Testis (tissue), 3 donors: ENCODE data around the gene CSTB. TPM values are rescaled to one million over a fixed set of nuclear protein-coding genes. Genes with fewer than 3 reads are reported as not detected.

Experiments
- DNase-seq: peaks from one replicate; pipeline ENCODE4 v3.0.0-alpha.2; 2019
- H3K27ac ChIP-seq, 2 donors: fragments of 200-600 bp; sonication (generic); one replicate each; pipeline ENCODE4 v1.5.1; 2019
- H3K27me3 ChIP-seq: fragments of 200-600 bp; sonication (generic); one replicate; pipeline ENCODE4 v1.5.1; 2019
- H3K36me3 ChIP-seq: fragments of 200-600 bp; sonication (generic); one replicate; pipeline ENCODE4 v1.5.1; 2017; ENCODE audit warnings: low read depth; ENCODE audit errors: missing control alignments
- H3K4me1 ChIP-seq: fragments of 200-600 bp; sonication (generic); one replicate; pipeline ENCODE4 v1.5.1; 2019
- H3K4me3 ChIP-seq, 2 donors: fragments of 200-600 bp; sonication (generic); one replicate each; pipeline ENCODE4 v1.5.1; 2017 to 2019
- H3K9me3 ChIP-seq: fragments of 200-600 bp; sonication (generic); one replicate; pipeline ENCODE4 v1.5.1; 2017
- POLR2A ChIP-seq: fragments of 450-650 bp; IDR thresholded peaks from one replicate; pipeline ENCODE4 v1.6.1; 2017; ENCODE audit warnings: antibody characterized with exemption, mild to moderate bottlenecking, moderate library complexity
- WGBS, 2 donors: methylation state at CpG; one replicate each; pipeline ENCODE4 v1.1.5; 2018; 5-methylcytosine and 5-hydroxymethylcytosine counted together
- intact Hi-C: fragments of 100-400 bp; cut with DNase I; formaldehyde crosslinking; loops from one replicate; pipeline ENCODE4 v1.15.1; 2023; ENCODE audit warnings: low total_unique reads
- polyA plus RNA-seq: library from polyadenylated mRNA; stranded (reverse); fragments of 350-450 nt; fragmentation: Illumina TruSeq; extraction: RNeasy Lipid Tissue Mini Kit (QIAGEN cat#74804); gene quantifications from one replicate; pipeline ENCODE4 v1.2.3, GENCODE V29; 2014; ENCODE audit warnings: low read depth, low replicate concordance; ENCODE audit not compliant: insufficient read depth
- total RNA-seq, 2 donors: library from RNA; depleted of rRNA; stranded (reverse); fragments of >200 nt; gene quantifications; one replicate each; pipeline ENCODE4 v1.2.3, GENCODE V29; 2016
- TF ChIP-seq, protein P1 (sequence below), 3 experiments: fragments of 450-650 bp in 2 of 3; fragments of 200-600 bp in 1 of 3; sonication (generic) in 1 of 3; IDR thresholded peaks; one replicate each; pipeline ENCODE4 v1.5.1; 2016 to 2019; ENCODE audit warnings: antibody characterized with exemption in 3 of 3, mild to moderate bottlenecking in 2 of 3, moderate library complexity in 1 of 3

Gene CSTB
- total and polyA plus RNA-seq, 3 donors from 2014 or later = 23.9 to 49.5 (median 31.0) TPM

DNA sequence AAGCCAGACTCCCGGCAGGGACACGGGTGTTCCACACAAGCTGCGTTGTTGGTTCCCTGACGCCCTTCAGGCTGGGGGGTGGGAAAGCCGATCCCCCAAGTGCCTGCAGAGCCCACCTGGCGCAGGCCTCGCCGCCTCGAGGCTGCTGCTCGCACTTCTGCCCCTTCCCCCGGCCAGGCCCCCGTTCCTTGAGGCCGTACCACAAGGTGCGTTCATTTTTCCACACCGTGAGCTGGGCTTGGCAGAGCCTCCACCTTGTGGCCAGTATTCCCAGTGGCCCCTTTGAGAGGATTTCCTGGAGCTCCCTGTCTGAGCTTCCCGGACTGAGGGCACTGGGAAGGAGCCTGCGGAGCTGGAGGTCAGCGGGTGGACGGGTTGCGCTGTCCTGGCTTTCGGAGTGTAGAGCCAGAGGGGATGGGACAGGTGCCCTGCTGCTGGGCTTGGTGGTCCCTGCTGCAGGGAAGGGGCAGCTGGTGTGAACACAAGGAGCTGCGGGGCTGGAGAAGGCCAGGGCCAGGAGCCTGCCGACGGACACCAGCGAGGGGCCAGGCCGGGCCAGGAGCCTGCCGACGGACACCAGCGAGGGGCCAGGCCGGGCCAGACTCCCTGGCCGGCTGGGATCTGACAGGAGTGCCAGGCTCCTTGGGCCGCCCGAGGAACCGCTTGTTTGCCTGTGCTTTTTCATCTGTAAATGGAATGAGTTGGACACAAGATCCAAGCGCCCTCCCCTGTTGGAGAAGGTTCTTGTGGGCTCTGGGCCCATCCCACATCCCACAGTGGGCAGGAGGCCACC, 38.8 kb downstream of the CSTB start:
- Histone ChIP-seq H3K4me1 (peaks cover 78% of the 10 kb centered on the region), H3K27ac (peak overlapping the region; percentile 82 to 87)
- no peak for TF ChIP-seq POLR2A
- TF ChIP-seq, protein P1, sequence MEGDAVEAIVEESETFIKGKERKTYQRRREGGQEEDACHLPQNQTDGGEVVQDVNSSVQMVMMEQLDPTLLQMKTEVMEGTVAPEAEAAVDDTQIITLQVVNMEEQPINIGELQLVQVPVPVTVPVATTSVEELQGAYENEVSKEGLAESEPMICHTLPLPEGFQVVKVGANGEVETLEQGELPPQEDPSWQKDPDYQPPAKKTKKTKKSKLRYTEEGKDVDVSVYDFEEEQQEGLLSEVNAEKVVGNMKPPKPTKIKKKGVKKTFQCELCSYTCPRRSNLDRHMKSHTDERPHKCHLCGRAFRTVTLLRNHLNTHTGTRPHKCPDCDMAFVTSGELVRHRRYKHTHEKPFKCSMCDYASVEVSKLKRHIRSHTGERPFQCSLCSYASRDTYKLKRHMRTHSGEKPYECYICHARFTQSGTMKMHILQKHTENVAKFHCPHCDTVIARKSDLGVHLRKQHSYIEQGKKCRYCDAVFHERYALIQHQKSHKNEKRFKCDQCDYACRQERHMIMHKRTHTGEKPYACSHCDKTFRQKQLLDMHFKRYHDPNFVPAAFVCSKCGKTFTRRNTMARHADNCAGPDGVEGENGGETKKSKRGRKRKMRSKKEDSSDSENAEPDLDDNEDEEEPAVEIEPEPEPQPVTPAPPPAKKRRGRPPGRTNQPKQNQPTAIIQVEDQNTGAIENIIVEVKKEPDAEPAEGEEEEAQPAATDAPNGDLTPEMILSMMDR (IDR thresholded peaks at IDR 0.05) = no peak

DNA sequence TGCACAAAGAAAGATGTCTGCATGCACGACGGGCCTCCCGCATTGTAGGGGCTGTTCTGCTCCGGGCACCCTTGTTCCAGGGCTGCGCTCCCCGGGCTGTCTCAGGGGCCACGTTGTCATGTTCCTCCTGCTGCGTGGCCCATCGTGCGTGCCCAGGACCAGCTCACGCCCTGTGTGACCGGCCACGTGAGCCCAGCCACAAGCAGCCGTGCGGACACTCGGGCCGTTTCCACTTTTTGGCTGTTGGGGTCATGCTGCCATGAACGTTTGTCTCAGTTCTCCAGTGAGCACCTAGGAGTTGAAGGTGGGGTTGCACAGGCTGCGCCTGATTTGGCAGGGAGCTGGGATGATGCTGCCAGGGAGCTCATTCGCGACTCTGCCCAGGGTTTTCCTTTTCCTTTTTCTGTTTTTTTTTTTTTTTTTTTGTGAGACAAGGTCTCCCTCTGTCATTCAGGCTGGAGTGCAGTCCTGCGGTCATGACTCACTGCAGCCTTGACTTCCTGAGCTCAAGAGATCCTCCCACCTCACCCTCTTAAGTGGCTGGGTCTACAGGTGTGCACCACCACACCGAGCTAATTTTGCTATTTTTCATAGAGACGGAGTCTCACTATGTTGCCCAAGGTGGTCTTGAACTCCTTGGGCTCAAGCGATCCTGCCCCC, 39.8 kb downstream of the CSTB start:
- H3K4me1 ChIP-seq = peaks cover 84% of the 10 kb centered on the region
- H3K27ac ChIP-seq = peak overlapping the region; percentile 84 to 87
- H3K27me3 ChIP-seq = no peaks in the 10 kb centered on the region
- WGBS, 2 donors = 82 to 86% methylated on average over 18 to 25 of the region's 25 CpGs
- TF ChIP-seq POLR2A = no peak
- TF ChIP-seq, protein P1 (IDR thresholded peaks at IDR 0.05) = no peak
- DNase-seq = no peak
- no peaks in the 10 kb centered on the region for H3K36me3 ChIP-seq
- H3K4me3 ChIP-seq = no peak overlapping the region
- H3K9me3 ChIP-seq = no peaks in the 10 kb centered on the region
- intact Hi-C loops = no loop called here

More for the DNA sequence above, 38.8 kb downstream of the CSTB start:
- H3K27me3 ChIP-seq = no peaks in the 10 kb centered on the region
- no peaks in the 10 kb centered on the region for H3K9me3 ChIP-seq
- H3K36me3 ChIP-seq = no peaks in the 10 kb centered on the region
- DNase-seq = no peak
- intact Hi-C loops = no loop called here
- 85 to 89% methylated on average over 16 to 35 of the region's 35 CpGs for WGBS, 2 donors
- H3K4me3 ChIP-seq = no peak overlapping the region

DNA sequence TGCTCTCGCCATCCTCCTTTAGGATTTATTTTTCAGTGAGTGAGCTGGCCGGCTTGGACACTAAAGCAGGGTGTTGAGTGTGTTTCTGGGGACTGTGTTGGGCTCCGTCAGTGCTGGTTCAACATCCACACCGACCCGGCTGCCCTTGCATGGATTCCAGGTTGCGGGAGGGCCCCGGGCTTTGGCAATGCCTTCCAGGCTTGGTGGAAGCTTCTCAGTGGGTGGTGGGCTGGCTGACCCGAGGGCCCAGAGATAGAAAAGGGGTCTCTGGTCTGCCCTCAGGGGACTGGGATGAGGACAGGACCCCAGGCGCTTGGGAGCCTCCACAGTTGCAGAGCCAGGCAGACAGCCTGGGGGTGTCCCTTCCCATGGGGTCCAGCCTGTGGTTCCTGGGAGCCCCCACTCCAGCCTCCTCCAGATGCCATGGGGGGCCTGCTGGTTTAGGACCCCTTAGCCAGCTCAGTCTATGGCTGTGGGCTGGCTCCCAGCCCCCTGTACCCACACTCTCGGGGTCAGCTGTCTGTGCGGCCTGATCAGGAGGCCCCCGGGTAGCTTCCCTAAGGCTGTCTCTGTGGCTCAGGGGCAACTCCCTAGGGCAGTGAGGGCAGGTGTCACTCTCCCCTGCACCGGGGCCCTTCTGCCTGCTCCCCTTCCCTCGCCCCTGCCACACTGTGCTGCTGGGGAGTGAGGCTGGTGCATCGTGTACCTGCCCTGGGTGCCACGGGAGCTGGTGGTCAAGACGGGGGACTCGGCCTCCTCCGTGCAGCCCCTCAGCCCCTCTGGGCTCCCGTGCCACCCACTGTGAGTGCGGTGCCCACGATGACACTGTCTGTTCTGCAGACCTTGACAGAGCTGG, 40.6 kb downstream of the CSTB start:
- intact Hi-C loops = no loop called here
- H3K4me1 ChIP-seq = peaks cover 82% of the 10 kb centered on the region

DNA sequence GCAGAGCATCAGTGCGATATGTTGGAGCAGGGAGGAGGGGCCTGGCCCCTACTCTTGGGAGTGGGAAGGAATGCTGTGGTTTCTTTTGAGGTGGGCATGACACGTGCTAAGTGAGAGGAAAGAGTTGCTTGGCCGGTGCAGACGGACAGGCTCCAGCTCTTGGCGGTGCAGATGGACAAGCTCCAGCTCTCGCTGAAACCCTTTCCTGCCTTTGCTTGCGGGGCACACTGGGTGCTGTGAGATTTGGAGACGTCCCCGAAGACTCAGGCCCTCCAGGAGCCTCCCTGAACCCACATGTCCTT, 41.2 kb downstream of the CSTB start:
- no peaks in the 10 kb centered on the region for H3K27me3 ChIP-seq
- intact Hi-C loops = no loop called here
- no peak overlapping the region for H3K4me3 ChIP-seq
- H3K27ac ChIP-seq = peak overlapping the region; percentile 84 to 87
- TF ChIP-seq, protein P1 (IDR thresholded peaks at IDR 0.05) = no peak
- TF ChIP-seq POLR2A = no peak
- H3K4me1 ChIP-seq = peaks cover 76% of the 10 kb centered on the region
- WGBS, 2 donors = 30 to 37% methylated on average over 9 of the region's 9 CpGs
- H3K36me3 ChIP-seq = no peaks in the 10 kb centered on the region
- H3K9me3 ChIP-seq = no peaks in the 10 kb centered on the region
- peak; percentile 79 for DNase-seq

More for the DNA sequence above, 40.6 kb downstream of the CSTB start:
- Histone ChIP-seq H3K9me3 (no peaks in the 10 kb centered on the region), H3K36me3 (no peaks in the 10 kb centered on the region), H3K27me3 (no peaks in the 10 kb centered on the region), H3K4me3 (no peak overlapping the region), H3K27ac (peak overlapping the region; percentile 84 to 87)
- DNase-seq = no peak
- 55 to 81% methylated on average over 17 to 22 of the region's 22 CpGs for WGBS, 2 donors
- TF ChIP-seq, protein P1 (IDR thresholded peaks at IDR 0.05) = no peak
- TF ChIP-seq POLR2A = no peak
